Posterior cingulate gyrus (tissue), 11 donors: ENCODE data around the gene FTH1.

Experiments
- DNase-seq, 10 donors: peaks; one replicate each; pipeline versions ENCODE4 v3.0.0 to v3.0.0-alpha.2; 2020 to 2021; ENCODE audit warnings: mixed read lengths in 3 of 10
- intact Hi-C: fragments of 100-400 bp; cut with DNase I; formaldehyde crosslinking; loops from one replicate; pipeline ENCODE4 v1.15.1; 2023

Gene FTH1

DNA sequence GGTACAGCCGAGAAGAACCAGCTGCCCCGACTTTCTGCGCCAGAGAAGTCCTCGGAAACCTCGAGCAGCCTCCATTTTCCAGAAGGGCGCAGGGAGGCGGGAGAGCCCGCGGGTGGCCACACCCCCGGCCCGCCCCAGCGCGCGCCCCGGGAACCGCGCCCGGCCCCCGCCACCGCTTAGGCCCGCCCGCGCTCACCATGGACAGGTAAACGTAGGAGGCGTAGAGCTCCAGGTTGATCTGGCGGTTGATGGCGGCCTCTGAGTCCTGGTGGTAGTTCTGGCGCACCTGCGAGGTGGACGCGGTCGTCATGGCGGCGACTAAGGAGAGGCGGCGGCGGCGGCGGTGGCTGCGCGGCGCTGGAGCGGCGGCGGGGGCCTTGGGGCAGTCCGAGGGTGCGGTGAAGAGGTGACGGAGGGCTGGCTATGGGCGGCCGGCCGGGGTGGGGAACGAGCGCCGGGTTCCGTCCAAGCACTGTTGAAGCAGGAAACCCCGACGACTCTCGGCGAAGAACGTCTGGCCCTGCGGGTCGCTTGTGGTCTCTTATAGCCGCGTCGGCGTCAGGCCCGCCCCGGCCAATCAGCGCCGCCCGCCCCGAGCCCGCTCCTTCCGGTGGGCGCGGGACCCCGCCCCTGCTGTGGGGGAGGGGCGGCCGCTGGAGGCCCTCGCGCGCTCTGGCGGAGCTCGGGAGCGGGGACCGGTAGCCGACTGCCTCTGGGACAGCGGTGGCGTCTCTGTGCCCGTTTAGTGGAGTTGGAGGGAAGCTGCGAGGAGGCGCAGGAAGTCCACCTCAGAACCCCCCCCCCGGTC lies at the start of gene FTH1:
FTH1 (minus strand) TSS at position 519 of the 808 bp plus-strand sequence; CDS start at position 310, 209 bp downstream.
- peak; percentile 90 to 99 (median 94) for DNase-seq
- intact Hi-C loops = loop anchor here (2.0 kb wide), 1 partner anchor 19 kb away; no protein-coding TSS in a partner anchor

DNA sequence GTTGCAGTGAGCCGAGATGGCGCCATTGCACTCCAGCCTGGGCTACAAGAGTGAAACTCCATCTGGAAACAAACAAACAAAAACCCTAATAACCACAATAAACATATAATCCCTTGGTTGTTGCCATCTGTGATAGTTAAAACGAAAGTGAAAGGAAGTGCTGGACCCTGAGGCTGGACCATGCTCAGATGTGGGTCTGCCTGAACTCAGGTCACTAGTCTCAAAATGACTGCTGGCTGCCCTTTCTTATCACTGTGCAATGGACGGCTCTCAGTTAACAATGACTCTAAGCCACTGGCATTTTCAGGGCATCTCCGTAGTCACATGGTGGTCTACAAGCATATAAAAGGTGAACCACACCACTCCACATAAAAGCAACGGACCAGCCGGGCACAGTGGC lies 48.2 kb upstream of the FTH1 start:
- DNase-seq = no peak
- intact Hi-C loops = no loop called here

DNA sequence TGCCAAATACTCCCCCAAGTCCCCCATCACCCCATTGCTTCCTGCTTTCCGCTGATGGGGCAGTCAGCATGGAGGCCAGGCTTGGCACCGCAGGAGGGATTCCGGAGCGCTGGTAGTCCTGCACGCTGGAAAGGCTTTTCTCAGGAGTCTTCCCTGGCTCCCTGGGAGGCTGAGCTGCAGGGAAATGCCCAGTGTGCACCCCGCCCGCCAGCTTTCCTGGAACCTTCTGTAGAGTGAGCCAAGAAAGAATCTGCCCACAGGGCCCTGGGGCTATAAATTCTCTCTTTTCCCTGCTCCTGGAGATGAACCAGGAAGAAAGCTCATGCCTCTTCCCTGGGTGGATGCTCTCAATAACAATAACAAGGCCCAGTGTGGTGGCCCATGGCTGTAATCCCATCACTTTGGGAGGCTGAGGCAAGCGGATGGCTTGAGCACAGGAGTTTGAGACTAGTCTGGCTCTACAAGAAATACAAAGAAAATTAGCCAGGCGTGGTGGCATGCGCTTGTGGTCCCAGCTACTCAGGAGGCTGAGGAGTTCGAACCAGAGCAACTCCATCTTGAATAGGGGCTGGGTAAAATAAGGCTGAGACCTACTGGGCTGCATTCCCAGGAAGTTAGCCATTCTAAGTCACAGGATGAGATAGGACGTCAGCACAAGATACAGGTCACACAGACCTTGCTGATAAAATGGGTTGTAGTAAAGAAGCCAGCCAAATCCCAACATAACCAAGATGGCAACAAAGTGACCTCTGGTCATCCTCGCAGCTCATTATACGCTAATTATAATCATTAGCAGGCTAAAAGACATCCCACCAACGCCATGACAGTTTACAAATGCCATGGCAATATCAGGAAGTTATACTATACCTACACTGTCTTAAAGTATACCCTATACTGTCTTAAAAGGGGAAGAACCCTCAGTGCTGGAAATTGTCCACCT lies 46.4 kb upstream of the FTH1 start:
- DNase-seq = peak in 1 of 10 donors; percentile 67
- intact Hi-C loops = no loop called here

DNA sequence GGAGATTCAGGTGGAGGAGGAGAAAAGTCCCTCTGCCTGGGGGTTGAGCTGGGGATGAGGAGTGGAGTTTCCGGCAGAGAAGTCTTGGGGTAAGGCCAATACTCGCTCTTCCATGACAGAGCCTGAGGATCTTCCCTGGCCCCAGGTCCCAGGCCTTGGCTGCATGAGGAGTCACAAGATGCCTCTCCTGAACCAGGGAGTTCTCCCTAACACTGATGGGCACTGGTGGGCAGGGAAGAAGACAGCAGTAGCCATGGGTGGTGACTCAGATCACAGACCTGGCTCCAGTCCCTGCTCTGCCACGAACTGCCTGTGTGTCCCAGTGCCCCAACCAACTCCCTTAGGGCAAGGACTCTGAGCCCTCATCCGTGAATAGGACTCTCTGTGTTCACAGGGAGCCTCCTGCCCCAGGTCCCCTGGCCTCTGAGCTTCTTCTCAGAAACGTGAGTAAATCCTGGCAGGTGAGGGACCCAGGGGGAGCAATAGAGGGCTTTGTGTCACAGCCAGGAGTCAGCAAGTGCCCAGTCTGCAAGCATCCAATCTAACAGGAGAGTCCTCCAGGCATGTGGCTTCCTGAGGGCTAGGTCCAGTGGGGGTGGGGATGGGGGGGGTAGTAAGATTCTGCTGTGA lies 45.5 kb upstream of the FTH1 start:
- intact Hi-C loops = no loop called here
- DNase-seq = peak in 1 of 10 donors; percentile 57

DNA sequence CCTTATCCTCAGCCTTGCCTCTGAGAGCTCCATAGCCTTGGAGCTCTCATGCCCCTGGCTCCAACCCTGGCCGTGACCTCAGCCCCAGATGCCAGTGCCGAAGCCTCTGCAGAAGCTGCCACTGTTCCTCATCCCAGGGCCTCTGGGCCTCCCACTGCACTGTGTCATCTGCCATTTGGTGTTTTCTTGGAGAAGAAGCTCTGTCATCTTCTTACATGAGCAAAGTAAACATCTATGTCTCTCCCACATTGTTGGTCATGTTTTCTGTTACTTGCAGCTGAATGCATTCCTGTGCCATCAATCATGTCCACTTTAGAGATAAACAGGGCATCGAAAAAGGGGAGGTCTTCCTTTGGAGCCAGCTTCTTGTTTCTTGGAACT lies 45.0 kb upstream of the FTH1 start:
- intact Hi-C loops = no loop called here
- DNase-seq = no peak

DNA sequence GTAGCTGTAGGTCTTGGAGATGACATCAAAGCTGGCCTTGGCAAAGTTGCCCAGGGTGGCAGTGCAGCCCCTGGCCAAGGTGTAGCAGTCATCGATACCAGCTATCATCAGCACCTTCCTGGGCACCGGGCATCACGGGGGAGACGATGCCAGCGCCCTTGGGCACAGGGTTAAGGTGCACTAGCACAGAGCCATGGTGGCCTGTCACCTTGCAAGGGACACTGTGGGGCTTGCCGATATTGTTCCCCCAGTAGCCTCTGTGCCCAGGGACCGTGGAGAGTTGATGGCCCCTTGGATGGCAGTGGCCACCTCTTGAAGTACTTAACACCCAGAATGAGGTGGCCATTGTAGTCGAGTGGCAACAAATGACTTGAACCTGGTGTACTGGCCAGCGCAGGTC lies 44.4 kb upstream of the FTH1 start:
- peak in 1 of 10 donors; percentile 42 for DNase-seq
- intact Hi-C loops = no loop called here

DNA sequence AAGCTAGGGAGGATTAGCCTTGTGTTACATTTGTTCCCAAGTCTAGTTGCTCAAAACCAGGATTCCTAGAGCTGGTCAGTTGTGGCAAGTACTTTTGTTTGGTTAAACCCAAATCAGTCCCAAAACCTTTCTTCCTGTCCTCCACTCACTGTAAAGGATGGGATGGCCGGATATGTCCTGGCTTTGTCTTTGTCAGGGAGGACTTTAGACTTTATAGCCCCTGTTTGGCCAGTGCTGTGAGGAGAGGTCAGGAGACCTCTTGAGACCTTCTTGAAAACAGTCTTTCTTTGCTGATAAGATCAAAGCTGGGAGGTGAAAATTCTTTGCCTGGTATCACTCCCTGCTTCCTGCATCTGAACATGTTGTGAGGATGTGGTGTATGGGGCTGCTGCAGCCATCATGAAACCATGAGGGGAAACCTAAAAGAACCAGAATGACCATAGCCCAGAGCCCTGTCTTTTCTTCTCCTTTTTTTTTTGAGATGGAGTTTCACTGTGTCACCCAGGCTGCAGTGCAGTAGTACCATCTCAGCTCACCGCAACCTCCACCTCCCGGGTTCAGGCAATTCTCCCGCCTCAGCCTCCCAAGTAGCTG lies 43.6 kb upstream of the FTH1 start:
- intact Hi-C loops = no loop called here

DNA sequence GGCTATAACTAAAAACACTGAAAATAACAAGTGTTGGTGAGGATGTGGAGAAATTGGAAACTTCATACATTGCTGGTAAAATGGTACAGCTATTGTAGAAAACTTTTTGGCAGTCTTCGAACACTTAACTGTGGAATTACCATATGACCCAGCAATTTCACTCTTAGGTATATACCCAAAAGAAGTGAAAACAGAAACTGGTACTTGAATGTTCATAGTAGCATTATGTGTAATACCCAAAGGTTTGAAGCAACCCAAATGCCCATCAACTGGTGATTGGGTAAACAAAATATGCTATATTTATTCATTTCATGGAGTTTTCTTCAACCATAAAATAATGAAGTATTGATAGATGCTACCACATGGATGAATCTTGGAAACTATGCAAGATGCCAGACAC lies 40.8 kb upstream of the FTH1 start:
- intact Hi-C loops = loop anchor here (5.0 to 10.0 kb wide), 2 partner anchors 36 to 57 kb away; no protein-coding TSS in a partner anchor
- no peak for DNase-seq

More for the DNA sequence above, 43.6 kb upstream of the FTH1 start:
- peak in 1 of 10 donors; percentile 22 for DNase-seq

DNA sequence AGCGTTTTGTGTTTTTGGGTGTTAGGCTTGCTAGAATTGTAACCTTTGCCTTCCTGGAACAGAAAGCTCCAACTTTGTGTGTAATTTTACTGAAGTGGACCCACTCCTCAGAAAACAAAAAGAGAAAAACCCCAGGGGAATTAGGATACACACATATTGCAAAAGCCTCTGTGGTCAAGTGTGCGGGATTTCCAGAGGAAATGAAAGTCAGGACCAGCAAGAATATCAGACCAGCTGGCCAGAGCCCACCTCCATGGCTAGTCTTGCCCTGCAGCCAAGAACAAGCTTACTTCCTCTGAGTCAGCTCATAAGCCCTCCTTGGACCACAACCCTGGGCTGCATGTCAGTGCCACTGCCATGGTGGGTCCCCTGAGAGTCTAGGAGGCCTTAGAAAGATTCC lies 37.0 kb upstream of the FTH1 start:
- intact Hi-C loops = loop anchor here (10.0 kb wide), 1 partner anchor 60 kb away; no protein-coding TSS in a partner anchor
- peak in 3 of 10 donors; percentile 17 to 82 (median 31) for DNase-seq

DNA sequence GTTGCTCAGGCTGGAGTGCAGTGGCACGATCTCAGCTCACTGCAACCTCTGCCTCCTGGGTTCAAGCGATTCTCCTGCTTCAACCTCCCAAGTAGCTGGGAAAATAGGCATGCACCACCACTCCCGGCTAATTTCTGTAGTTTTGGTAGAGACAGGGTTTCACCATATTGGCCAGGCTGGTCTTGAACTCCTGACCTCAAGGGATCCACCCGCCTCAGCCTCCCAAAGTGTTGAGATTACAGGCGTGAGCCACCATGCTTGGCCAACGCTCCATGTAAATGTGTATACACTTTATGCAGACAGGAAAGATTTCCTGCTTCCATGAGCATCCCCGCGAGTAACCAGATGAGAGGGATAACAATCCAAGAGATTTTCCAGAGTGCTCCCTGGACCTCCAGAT lies 34.8 kb upstream of the FTH1 start:
- intact Hi-C loops = loop anchor here (10.0 kb wide), 1 partner anchor 63 kb away; no protein-coding TSS in a partner anchor
- peak in 2 of 10 donors; percentile 37 to 45 for DNase-seq

DNA sequence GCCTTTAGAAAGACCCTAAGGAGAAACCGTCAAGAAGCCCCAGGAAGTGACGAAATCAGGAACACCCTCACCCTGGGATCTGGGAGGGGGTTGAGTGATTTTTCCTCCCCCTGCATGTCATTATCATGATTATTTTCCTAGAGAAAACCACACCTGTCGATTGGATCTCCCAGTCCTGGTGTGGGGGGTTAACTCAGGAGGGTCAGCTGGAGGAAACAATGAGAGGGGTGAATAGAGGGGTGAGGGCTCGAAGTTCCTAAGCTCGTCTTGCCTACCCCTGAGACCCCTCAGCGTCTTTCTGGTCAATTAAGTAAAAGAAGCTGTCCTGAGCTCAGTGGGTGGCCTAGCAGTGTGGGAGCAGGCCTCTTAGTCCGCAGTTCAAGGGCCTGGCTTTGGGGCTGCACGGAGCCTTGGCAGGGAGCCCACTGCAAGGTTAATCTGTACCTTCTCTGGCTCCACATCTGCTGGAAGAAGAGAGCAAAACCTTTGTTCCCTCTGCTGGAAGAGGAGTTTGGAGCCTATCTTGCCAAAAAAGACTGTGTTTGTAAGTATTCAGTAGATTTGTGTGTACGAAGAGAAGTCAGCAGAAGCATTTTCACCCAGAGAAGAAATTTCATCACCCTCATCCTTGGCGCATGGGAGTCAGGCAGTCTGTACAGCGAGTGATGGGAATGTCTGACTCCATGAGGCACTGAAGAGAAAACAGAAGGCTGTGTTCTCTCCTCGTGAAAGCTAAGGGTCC lies 34.2 kb upstream of the FTH1 start:
- intact Hi-C loops = loop anchor here (10.0 kb wide), 1 partner anchor 63 kb away; no protein-coding TSS in a partner anchor
- DNase-seq = peak in 2 of 10 donors; percentile 10 to 59

DNA sequence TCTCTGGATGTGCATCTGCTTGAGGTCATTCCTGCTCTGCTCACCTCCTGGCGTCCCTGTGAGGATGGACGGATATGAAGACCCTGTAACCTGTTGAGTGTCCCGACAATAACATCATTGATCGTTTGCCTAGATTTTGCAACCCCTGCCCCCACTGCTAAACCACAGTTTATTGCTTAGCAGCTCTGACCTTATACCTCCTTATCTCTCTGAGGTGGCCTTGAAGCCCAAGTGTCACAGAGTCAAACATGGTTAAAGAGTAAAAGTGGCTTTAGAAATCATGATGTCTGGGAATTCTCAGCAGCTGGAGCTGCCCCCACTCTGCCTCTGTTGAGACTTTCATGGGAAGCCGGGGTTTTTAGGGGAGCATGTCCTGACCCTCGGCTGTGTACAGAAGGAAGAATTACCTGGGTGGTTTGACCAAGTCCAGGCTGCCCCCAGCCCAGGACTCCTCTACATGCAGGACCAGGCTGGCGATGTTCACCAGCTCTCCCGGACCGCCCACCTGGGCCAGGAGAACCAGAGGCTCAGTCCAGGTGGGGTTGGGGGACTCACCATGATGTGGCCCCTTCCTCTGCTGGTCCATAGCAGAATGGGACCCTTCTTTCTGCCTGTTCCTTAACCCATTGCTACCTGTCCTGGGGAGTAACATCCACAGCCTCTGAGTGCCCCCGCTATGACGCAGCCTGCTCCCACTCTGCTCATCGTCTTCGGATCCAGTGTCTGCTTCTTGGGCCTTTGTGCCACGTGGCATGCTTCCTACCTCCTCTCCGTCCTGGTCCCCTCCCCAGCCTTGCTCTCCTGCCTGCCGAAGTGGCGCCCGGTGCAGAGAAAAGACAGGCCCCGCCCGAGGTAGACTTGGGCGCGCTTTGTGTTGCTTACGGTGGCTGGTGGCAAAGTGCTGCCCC lies 33.4 kb upstream of the FTH1 start:
- DNase-seq = peak in 2 of 10 donors; percentile 26 to 54
- intact Hi-C loops = loop anchor here (10.0 kb wide), 1 partner anchor 64 kb away; no protein-coding TSS in a partner anchor

DNA sequence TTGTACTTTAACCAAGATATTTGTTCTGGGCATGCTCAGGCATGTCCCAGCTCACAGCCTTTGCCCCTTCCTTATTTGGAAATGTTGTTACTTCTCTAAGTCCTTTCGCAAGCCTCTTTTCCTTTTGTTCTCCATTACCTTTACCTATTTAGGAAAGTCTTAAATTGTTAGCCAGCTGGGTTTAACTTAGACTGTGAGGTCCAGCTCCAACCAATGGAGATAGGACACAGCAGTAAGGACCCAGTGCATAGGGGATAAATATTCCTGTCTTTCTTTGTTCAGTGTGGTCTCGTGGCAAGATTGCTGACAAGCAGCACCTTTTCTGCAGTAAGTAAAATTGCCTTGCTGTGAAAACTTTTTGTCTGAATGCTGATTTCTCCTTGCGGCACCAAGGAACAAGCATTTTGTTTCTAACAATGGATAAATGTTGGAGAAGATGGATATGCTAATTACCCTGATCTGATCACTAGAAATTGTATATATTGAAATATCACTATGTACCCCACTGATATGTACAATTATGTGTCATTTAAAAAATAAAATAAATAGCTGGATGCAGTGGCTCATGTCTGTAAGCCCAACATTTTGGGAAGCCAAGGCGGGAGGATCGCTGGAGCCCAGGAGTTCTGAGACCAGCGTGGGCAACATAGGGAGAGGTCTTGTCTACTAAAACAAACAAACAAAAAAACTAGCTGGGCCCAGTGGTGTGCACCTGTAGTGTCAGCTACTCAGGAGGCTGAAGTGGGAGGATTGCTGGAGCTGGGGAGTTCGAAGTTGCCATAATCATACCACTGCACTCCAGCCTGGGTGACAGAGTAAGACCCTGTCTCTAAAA lies 31.9 kb upstream of the FTH1 start:
- intact Hi-C loops = no loop called here
- DNase-seq = peak in 2 of 10 donors; percentile 43 to 57

DNA sequence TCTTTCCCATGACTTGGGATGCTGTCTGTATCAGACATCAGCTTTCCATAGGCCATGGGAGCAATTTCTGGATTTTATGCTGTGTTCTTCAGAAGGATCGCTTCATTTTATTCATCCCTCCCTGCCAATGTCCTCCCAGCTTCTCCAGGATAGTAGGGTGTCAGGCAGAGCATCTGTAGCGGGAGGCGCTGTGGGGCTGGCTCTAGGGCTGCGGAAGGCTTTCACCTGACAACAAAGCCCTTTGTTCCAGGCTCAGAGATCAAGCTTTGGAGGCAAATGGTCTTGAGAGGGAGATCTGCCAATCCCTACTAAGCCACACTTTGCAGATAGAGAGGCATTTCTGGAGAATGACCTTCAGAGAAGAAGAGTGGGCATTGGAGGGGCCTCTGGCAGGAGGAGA lies 29.5 kb upstream of the FTH1 start:
- intact Hi-C loops = no loop called here
- peak; percentile 41 to 96 (median 71) for DNase-seq

DNA sequence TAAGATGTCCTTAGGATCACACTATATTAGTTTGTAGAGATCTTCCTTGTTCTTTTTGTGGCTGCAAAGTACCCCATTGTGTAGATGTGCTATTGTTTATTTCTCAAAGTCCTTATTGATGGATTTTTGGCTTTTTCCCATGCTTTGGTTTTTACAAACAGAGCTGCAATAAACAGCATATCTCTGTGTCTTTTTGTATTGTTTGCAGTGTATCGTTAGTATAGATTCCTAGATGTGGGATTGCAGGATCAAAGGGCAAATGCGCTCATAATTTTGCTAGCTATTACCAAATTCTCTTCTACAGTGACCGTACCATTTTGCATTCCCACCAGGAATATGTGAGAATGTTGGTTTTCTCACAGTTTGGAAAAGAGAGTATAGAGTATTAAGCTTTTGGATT lies 27.5 kb upstream of the FTH1 start:
- intact Hi-C loops = no loop called here
- DNase-seq = peak in 1 of 10 donors; percentile 29

DNA sequence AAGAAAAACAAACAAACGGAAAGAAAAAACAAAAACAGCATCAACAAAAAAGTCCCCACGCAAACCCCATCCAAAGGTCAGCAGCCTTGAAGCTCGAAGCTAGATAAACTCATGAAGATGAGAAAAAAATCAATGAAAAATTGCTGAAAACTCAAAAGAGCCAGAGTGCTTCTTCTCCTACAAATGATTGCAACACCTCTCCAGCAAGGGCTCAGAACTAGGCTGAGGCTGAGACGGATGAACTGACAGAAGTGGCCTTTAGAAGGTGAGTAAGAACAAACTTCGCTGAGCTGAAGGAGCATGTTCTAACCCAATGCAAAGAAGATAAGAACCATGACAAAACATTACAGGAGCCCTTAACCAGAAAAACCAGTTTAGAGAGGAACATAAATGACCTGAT lies 18.4 kb upstream of the FTH1 start:
- intact Hi-C loops = no loop called here
- no peak for DNase-seq

DNA sequence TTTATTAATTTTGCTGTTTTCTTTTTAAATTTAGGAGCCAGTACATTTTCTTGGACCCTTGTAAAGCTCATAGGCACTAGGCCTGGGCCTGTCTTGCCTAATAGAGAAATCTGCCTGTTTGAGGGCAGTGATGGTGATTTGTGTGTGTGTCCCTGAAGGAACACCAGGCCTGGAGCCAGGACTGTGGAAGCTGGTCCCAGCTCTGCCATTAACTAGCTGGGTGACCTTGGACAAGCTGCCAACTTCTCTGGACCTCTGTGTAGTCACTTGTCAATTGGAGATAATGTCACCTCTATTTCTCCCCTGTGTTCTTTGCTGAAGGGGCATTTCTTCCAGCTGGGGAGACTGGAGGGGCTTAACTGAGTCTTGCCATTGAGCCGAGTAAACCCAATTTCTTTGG lies 16.0 kb upstream of the FTH1 start:
- DNase-seq = peak in 2 of 10 donors; percentile 43 to 48
- intact Hi-C loops = no loop called here
